Trophoblast cell (in vitro differentiated cells and primary cell): ENCODE results near the gene NUDT21. TPM values are rescaled to one million over a fixed set of nuclear protein-coding genes. Genes with fewer than 3 reads are reported as not detected.
A peak's percentile ranks its signal among the peaks of the same experiment; 100 is the strongest.

ENCODE experiments used
- DNase-seq, 2 donors: peaks; one replicate each; pipeline ENCODE4 v3.0.0-alpha.2; 2016
- H2AFZ ChIP-seq: 2 replicates; pipeline ENCODE4 v1.6.1; 2013; ENCODE audit warnings: low read length, moderate library complexity, mild to moderate bottlenecking; ENCODE audit not compliant: insufficient read depth, poor library complexity
- H2AK5ac ChIP-seq: 2 replicates; pipeline ENCODE4 v1.6.1; 2013; ENCODE audit warnings: mild to moderate bottlenecking, low read length
- H2BK120ac ChIP-seq: 2 replicates; pipeline ENCODE4 v1.6.1; 2013; ENCODE audit warnings: low read length, mild to moderate bottlenecking, moderate library complexity; ENCODE audit not compliant: insufficient read depth, poor library complexity
- H2BK12ac ChIP-seq: 2 replicates; pipeline ENCODE4 v1.6.1; 2013; ENCODE audit warnings: mild to moderate bottlenecking, low read length, moderate library complexity
- H2BK5ac ChIP-seq: 2 replicates; pipeline ENCODE4 v1.6.1; 2013; ENCODE audit warnings: low read length, low read depth, moderate library complexity, mild to moderate bottlenecking; ENCODE audit not compliant: poor library complexity
- H3K14ac ChIP-seq: 2 replicates; pipeline ENCODE4 v1.6.1; 2013; ENCODE audit warnings: mild to moderate bottlenecking, low read length
- H3K18ac ChIP-seq: 2 replicates; pipeline ENCODE4 v1.6.1; 2013; ENCODE audit warnings: mild to moderate bottlenecking, low read length
- H3K23ac ChIP-seq: 2 replicates; pipeline ENCODE4 v1.6.1; 2013; ENCODE audit warnings: low read length
- H3K27ac ChIP-seq: 2 replicates; pipeline ENCODE4 v1.5.1; 2013; ENCODE audit warnings: low read depth, mild to moderate bottlenecking, inconsistent platforms, low read length, moderate library complexity
- H3K27me3 ChIP-seq: 2 replicates; pipeline ENCODE4 v1.6.1; 2013; ENCODE audit warnings: inconsistent platforms, mild to moderate bottlenecking, low read length, moderate library complexity; ENCODE audit not compliant: insufficient read depth
- H3K36me3 ChIP-seq, 2 experiments: 1 replicate in 1 of 2; 2 replicates in 1 of 2; pipeline ENCODE4 v1.6.1; 2013; ENCODE audit warnings: low read length in 2 of 2, mild to moderate bottlenecking in 2 of 2, moderate library complexity in 1 of 2; ENCODE audit not compliant: insufficient read depth in 2 of 2, control insufficient read depth in 1 of 2
- H3K4ac ChIP-seq: 2 replicates; pipeline ENCODE4 v1.6.1; 2013; ENCODE audit warnings: low read depth, mild to moderate bottlenecking, low read length, moderate library complexity
- H3K4me1 ChIP-seq, 2 experiments: 1 replicate in 1 of 2; 2 replicates in 1 of 2; pipeline ENCODE4 v1.6.1; 2013; ENCODE audit warnings: low read length in 2 of 2, mild to moderate bottlenecking in 2 of 2, moderate library complexity in 1 of 2; ENCODE audit not compliant: insufficient read depth in 2 of 2, control insufficient read depth in 1 of 2
- H3K4me2 ChIP-seq: 2 replicates; pipeline ENCODE4 v1.6.1; 2013; ENCODE audit warnings: inconsistent platforms, mild to moderate bottlenecking, low read length, moderate library complexity
- H3K4me3 ChIP-seq: 2 replicates; pipeline ENCODE4 v1.5.1; 2013; ENCODE audit warnings: mild to moderate bottlenecking, low read depth, low read length, inconsistent platforms
- H3K79me1 ChIP-seq: one replicate; pipeline ENCODE4 v1.6.1; 2013; ENCODE audit warnings: low read length
- H3K79me2 ChIP-seq: 2 replicates; pipeline ENCODE4 v1.6.1; 2013; ENCODE audit warnings: low read length, mild to moderate bottlenecking; ENCODE audit not compliant: control insufficient read depth, insufficient read depth, poor library complexity
- H3K9ac ChIP-seq: 2 replicates; pipeline ENCODE4 v1.6.1; 2013; ENCODE audit warnings: mild to moderate bottlenecking, low read length
- H3K9me3 ChIP-seq: 2 replicates; pipeline ENCODE4 v1.6.1; 2013; ENCODE audit warnings: low read depth, mild to moderate bottlenecking, control low read depth, inconsistent platforms, low read length; ENCODE audit not compliant: insufficient read depth
- H4K12ac ChIP-seq: 2 replicates; pipeline ENCODE4 v1.6.1; 2013; ENCODE audit warnings: low read depth, mild to moderate bottlenecking, low read length, moderate library complexity
- H4K8ac ChIP-seq: 2 replicates; pipeline ENCODE4 v1.6.1; 2013; ENCODE audit warnings: low read depth, mild to moderate bottlenecking, low read length, moderate library complexity
- H4K91ac ChIP-seq: one replicate; pipeline ENCODE4 v1.6.1; 2013; ENCODE audit warnings: low read depth, mild to moderate bottlenecking, low read length, moderate library complexity
- WGBS: extraction: QIAGEN DNeasy Blood & Tissue Kit; methylation state at CpG from one replicate; pipeline ENCODE4 v1.1.7; 2013; ENCODE audit warnings: missing lambda C conversion rate; ENCODE audit not compliant: insufficient read length, insufficient coverage; ENCODE audit errors: extremely low coverage; 5-methylcytosine and 5-hydroxymethylcytosine counted together
- polyA plus RNA-seq: library from polyadenylated mRNA; stranded (reverse); fragments of 200-250 nt; gene quantifications from 2 replicates; pipeline ENCODE4 v1.2.3, GENCODE V29; 2013

NUDT21 gene
- polyA plus RNA-seq: 140 and 141 TPM in 2 replicates

DNA sequence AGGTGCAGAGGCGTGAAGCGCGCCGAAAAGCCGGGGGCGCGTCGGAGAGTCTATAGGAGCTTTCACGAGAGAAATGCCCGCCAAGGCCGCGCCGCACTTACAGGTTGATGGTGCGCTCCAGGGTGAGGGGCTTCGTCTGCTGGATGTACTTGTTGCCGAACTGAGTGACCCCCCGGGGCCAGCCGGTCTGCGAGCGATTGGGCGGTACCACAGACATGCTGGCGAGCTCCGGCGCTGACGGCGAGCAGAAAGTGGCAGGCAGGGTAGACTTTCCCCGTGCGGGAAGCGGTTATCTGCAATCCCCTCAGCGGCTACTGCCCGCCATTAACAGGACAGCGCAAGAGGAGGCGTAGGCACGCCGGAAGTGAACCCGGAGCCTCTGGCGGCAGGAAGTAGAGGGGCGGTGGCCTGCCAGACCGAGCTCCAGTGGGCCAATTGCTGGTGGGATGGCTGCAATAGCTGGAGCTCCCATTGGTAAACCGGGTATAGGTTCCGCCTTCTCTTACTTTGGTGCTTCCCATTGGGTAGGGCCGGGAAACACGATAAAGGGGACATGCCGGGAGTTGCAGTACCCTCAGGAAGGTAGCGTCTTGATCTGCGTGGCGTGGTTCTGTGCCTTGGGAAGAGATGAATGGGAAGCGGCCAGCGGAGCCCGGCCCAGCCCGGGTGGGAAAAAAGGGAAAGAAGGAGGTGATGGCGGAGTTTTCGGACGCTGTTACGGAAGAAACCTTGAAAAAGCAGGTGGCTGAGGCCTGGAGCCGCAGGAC, at the start of gene NUDT21, which contains the start of gene OGFOD1:
Gene NUDT21 (minus strand): TSS at position 347 of the 767 bp plus-strand sequence. CDS start 130 bp downstream, at position 217.
Gene OGFOD1 (plus strand): TSS at position 569 of the 767 bp plus-strand sequence. CDS start 59 bp downstream, at position 628.
- Histone ChIP-seq H3K4me1 (peaks cover 8 to 12% of the 10 kb centered on the region in 2 experiments), H3K4me2 (peak within 1 kb of the TSS; percentile 67), H3K4ac (peak within 1 kb of the TSS; percentile 65), H3K18ac (peak within 1 kb of the TSS; percentile 20), H2AFZ (peak within 1 kb of the TSS; percentile 70), H4K91ac (peak within 1 kb of the TSS; percentile 65), H3K9ac (peak within 1 kb of the TSS; percentile 99), H2BK120ac (peak within 1 kb of the TSS; percentile 28), H3K27me3 (no peaks in the 10 kb centered on the region), H3K36me3 (peaks cover 3 to 8% of the 10 kb centered on the region in 2 experiments), H4K12ac (peak within 1 kb of the TSS; percentile 51), H4K8ac (peak within 1 kb of the TSS; percentile 87), H2AK5ac (no peak within 1 kb of the TSS), H3K9me3 (no peaks in the 10 kb centered on the region), H3K23ac (no peak within 1 kb of the TSS), H3K4me3 (peak within 1 kb of the TSS; percentile 100), H2BK5ac (peak within 1 kb of the TSS; percentile 11), H3K27ac (peak within 1 kb of the TSS; percentile 24), H3K14ac (peak within 1 kb of the TSS; percentile 29), H2BK12ac (no peak within 1 kb of the TSS), H3K79me2 (peaks cover 9% of the 10 kb centered on the region), H3K79me1 (peaks cover 4% of the 10 kb centered on the region)
- no CpG with 5 or more reads among the region's 56 CpGs for WGBS
- peak; percentile 97 for DNase-seq

DNA sequence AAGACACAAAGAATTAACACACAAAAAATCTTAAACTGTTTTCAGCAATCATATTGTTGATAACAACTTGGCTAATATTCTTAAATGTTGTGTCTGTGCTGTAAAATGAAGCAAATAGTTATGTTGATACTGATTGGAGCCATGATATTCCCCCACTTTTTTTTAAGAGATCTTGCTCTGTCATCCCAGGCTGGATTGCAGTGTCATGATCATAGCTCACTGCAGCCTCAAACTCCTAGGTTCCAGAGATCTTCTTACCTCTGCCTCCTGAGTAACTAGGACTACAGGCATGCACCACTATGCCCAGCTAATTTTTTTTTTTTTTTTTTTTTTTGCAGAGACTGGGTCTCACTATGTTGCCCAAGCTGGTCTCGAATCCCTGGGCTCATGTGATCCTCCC, 42.7 kb upstream of the NUDT21 start:
- Histone ChIP-seq H3K23ac (no peak overlapping the region), H3K4me2 (no peak overlapping the region), H3K4me1 (no peaks in the 10 kb centered on the region), H2BK12ac (no peak overlapping the region), H2AFZ (no peak overlapping the region), H3K27me3 (no peaks in the 10 kb centered on the region), H4K8ac (no peak overlapping the region), H3K9ac (no peak overlapping the region), H3K4ac (no peak overlapping the region), H4K91ac (no peak overlapping the region), H3K36me3 (peaks cover 0 to 2% of the 10 kb centered on the region in 2 experiments), H3K79me1 (no peaks in the 10 kb centered on the region), H3K18ac (no peak overlapping the region), H2BK120ac (no peak overlapping the region), H3K14ac (no peak overlapping the region), H4K12ac (no peak overlapping the region), H2AK5ac (no peak overlapping the region), H3K27ac (no peak overlapping the region), H3K79me2 (no peaks in the 10 kb centered on the region), H2BK5ac (no peak overlapping the region), H3K4me3 (no peak overlapping the region), H3K9me3 (no peaks in the 10 kb centered on the region)
- no peak for DNase-seq
- no CpG with 5 or more reads among the region's 1 CpG for WGBS

DNA sequence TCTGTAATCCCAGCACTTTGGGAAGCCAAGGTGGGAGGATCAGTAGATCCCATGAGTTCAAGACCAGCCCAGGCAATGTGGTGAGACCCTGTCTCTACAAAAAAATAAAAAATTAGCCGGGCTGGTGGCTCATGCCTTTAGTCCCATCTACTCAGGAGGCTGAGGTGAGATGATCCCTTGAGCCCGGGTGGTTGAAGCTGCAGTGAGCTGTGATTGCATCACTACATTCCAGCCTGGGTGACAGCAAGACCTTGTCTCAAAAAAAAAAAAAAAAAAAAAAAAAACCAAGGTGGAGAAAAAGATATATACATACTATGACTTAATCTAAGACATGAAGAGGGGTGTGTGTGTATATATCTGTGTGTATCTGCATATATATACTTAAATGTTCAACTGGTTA, 42.0 kb upstream of the NUDT21 start:
- Histone ChIP-seq H3K18ac (no peak overlapping the region), H3K4me2 (no peak overlapping the region)
- WGBS: no CpG with 5 or more reads among the region's 2 CpGs

DNA sequence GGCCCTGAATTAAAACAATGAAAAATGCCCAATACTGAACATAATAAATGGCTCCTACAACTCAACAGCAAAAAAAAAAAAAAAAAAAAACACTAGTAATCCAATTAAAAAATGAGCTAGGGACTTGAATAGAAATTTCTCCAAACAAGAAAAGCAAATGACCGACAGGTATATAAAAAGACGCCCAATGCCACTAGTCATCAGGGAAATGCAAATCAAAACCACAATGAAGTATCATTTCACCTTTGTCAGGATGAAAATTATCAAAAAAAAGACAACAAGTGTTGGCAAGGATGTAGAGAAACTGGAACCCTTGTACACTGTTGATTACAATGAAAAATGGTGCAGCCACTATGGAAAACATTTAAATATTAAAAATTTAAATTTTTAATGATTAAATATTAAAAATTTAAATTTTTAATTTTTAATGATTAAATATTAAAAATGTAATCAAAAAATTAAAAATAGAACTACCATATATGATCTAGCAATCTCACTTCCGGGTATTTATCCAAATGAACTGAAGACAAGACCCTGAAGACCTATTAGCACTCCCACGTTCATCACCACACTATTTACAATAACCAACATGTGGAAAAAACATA, 40.6 kb upstream of the NUDT21 start:
- H3K36me3 ChIP-seq: peaks cover 0 to under 1% of the 10 kb centered on the region in 2 experiments
- no peak overlapping the region for H3K4me2 ChIP-seq
- H3K4me3 ChIP-seq: no peak overlapping the region
- no peak overlapping the region for H3K9ac ChIP-seq
- H3K4me1 ChIP-seq: no peaks in the 10 kb centered on the region
- H3K79me1 ChIP-seq: no peaks in the 10 kb centered on the region
- no peak overlapping the region for H3K27ac ChIP-seq
- no peaks in the 10 kb centered on the region for H3K79me2 ChIP-seq
- H3K9me3 ChIP-seq: no peaks in the 10 kb centered on the region
- H3K18ac ChIP-seq: no peak overlapping the region
- H2BK5ac ChIP-seq: no peak overlapping the region
- no CpG with 5 or more reads among the region's 4 CpGs for WGBS
- H3K4ac ChIP-seq: no peak overlapping the region
- no peak overlapping the region for H2BK12ac ChIP-seq
- H4K8ac ChIP-seq: no peak overlapping the region
- DNase-seq: no peak
- no peak overlapping the region for H2AFZ ChIP-seq
- H2AK5ac ChIP-seq: no peak overlapping the region
- H3K14ac ChIP-seq: no peak overlapping the region
- no peak overlapping the region for H4K91ac ChIP-seq
- no peaks in the 10 kb centered on the region for H3K27me3 ChIP-seq
- H3K23ac ChIP-seq: no peak overlapping the region
- no peak overlapping the region for H4K12ac ChIP-seq
- H2BK120ac ChIP-seq: no peak overlapping the region

More for the DNA sequence above, 42.0 kb upstream of the NUDT21 start:
- Histone ChIP-seq H2BK120ac (no peak overlapping the region), H3K36me3 (peaks cover 0 to 2% of the 10 kb centered on the region in 2 experiments), H3K27me3 (no peaks in the 10 kb centered on the region), H2BK12ac (no peak overlapping the region), H3K4me3 (no peak overlapping the region), H4K8ac (no peak overlapping the region), H2AFZ (no peak overlapping the region), H3K9ac (no peak overlapping the region), H3K27ac (no peak overlapping the region), H3K23ac (no peak overlapping the region), H3K4ac (no peak overlapping the region), H2AK5ac (no peak overlapping the region), H4K12ac (no peak overlapping the region), H3K79me1 (no peaks in the 10 kb centered on the region), H3K4me1 (no peaks in the 10 kb centered on the region), H3K9me3 (no peaks in the 10 kb centered on the region), H3K14ac (no peak overlapping the region), H3K79me2 (no peaks in the 10 kb centered on the region), H4K91ac (no peak overlapping the region), H2BK5ac (no peak overlapping the region)
- peak in 1 of 2 donors; percentile 40 for DNase-seq
